HG03196 (cell line): ENCODE results near the gene GPR146.
A peak's percentile ranks its signal among the peaks of the same experiment; 100 is the strongest.
"Not testable (repeated sequence)": the region's sequence is repeated elsewhere in the genome, so short reads cannot be mapped to it uniquely, and the experiment has no call there.

ENCODE experiments used
- ATAC-seq: cut with Tn5 transposase; IDR thresholded peaks from one replicate; pipeline ENCODE4 v1.9.1; 2021; ENCODE audit not compliant: unreplicated experiment

GPR146 gene

GRCh38 chr7:1074018-1074417 is 29.7 kb downstream of the GPR146 start:
- ATAC-seq, result not testable (repeated sequence)

GRCh38 chr7:1074593-1075431 is 30.5 kb downstream of the GPR146 start:
- no peak for ATAC-seq

GRCh38 chr7:1076184-1077072 is 32.1 kb downstream of the GPR146 start:
- no peak for ATAC-seq

GRCh38 chr7:1078519-1078918 is 34.2 kb downstream of the GPR146 start:
- ATAC-seq, result no peak

- ATAC-seq, result no peak
Measured at GRCh38 chr7:1078985-1079384, 34.6 kb downstream of the GPR146 start.

- no peak for ATAC-seq
Measured at GRCh38 chr7:1079546-1079945, 35.2 kb downstream of the GPR146 start.

GRCh38 chr7:1080252-1080920 is 36.0 kb downstream of the GPR146 start:
- ATAC-seq, result no peak

GRCh38 chr7:1080921-1081255 is 36.5 kb downstream of the GPR146 start:
- ATAC-seq, result no peak

GRCh38 chr7:1081336-1081735 is 37.0 kb downstream of the GPR146 start:
- ATAC-seq, result no peak

- ATAC-seq, result no peak
Measured at GRCh38 chr7:1081931-1082401, 37.6 kb downstream of the GPR146 start.

- no peak for ATAC-seq
Measured at GRCh38 chr7:1083729-1084657, 39.6 kb downstream of the GPR146 start.

GRCh38 chr7:1085266-1085665 is 40.9 kb downstream of the GPR146 start:
- no peak for ATAC-seq

- ATAC-seq, result no peak
Measured at GRCh38 chr7:1085910-1086421, 41.6 kb downstream of the GPR146 start.

GRCh38 chr7:1086588-1087464 is 42.5 kb downstream of the GPR146 start:
- ATAC-seq, result peak; percentile 57

- no peak for ATAC-seq
Measured at GRCh38 chr7:1087465-1087814, 43.1 kb downstream of the GPR146 start.

GRCh38 chr7:1087952-1088920 is 43.9 kb downstream of the GPR146 start, which contains the start of gene GPER1:
GPER1 (plus strand) TSS chr7:1088113; CDS start chr7:1091729, 3,616 bp downstream.
- no peak for ATAC-seq

GRCh38 chr7:1090236-1090635 is 45.9 kb downstream of the GPR146 start:
- ATAC-seq, result no peak
